ENCODE results near the gene SNPH.

- TF ChIP-seq EZH2 (IDR thresholded peaks at IDR 0.05; ENCODE audit: low read length, unreplicated experiment): no peak
- TF ChIP-seq, protein P1, sequence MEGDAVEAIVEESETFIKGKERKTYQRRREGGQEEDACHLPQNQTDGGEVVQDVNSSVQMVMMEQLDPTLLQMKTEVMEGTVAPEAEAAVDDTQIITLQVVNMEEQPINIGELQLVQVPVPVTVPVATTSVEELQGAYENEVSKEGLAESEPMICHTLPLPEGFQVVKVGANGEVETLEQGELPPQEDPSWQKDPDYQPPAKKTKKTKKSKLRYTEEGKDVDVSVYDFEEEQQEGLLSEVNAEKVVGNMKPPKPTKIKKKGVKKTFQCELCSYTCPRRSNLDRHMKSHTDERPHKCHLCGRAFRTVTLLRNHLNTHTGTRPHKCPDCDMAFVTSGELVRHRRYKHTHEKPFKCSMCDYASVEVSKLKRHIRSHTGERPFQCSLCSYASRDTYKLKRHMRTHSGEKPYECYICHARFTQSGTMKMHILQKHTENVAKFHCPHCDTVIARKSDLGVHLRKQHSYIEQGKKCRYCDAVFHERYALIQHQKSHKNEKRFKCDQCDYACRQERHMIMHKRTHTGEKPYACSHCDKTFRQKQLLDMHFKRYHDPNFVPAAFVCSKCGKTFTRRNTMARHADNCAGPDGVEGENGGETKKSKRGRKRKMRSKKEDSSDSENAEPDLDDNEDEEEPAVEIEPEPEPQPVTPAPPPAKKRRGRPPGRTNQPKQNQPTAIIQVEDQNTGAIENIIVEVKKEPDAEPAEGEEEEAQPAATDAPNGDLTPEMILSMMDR (conservative IDR thresholded peaks at IDR 0.05; ENCODE audit: low read depth, low read length): no peak
Observed at GRCh38 chr20:1307171-1307570, 41.1 kb downstream of the SNPH start.
